ENCODE results near the gene VEPH1. TPM values are rescaled to one million over a fixed set of nuclear protein-coding genes. Genes with fewer than 3 reads are reported as not detected.

Gene VEPH1
- total RNA-seq (2014; rRNA removed), result 49.0 and 49.6 TPM in 2 replicates
- 9.2 TPM for polyA plus RNA-seq (2012)

DNA sequence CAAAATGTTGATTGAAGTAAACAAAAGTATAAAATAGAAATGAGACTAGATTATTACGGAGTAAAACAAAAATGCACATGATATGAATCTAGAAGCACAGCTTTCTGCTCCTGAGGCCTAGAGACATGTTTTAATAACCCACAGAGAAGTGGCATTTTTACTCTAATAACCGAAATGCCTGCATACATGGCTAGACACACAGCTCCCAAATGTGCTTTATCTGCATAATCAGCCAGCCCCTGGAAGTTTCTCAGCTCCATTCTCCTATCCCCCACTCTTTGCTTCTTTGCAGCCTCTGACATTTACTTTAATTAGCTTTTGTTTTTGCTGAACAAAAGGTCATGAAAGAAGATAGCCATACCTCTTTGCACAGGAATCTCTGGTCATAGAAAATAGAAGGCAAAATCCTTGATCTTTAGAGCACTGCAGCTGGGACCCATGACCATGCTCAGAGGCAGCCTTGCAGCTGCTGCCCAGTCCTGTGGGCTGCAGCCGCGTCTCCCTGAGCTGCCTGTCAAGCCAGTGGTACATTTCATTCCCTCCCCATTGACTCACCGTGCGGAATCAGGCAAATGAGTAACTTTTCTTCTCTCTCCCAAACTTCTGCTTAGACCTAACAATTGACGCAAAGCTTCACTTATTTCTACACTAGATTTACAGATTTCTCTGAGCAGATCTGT is at the start of gene VEPH1:
VEPH1 (minus strand) TSS at position 501 of the 680 bp plus-strand sequence. CDS start 8,067 bp downstream, outside the sequence.
- DNase-seq (ENCODE audit: low read depth), result peak; percentile 94

DNA sequence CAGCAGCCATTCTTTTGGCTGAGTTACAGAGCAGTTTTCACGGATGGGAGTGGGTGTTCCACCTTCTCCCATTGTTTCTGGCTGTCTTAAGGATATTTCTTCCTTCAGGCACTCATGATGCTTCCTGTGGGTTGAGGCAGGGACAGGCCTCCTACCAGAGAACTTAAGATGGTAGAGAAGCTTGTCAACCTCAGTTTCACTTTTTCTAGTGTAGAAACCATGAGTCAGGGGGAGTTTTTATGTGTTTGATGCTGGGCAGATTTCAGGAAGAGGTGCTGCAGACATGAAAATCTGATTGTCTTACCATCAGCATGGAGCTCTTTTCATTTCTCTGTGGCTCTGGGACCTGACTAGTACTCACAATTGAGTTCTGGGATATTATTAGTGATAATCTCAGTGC is 48.7 kb upstream of the VEPH1 start:
- no peak for DNase-seq (ENCODE audit: low read depth)

DNA sequence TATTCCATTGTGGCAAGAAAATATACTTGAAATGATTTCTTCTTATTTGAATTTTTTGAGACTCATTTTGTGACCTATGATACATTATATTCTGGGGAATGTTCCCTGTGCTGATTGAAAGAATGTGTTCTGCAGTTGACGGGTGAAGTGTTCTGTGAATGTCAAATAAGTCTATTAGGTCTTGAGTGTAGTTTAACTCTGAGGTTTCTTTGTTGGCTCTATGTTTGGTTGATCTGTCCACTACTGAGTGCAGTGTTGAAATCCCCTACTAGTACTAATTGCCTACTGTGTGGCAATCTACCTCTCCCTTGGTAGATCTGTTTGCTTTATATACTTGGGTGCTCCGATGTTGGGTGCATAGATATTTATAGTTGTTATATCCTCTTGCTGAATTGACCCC is 46.3 kb upstream of the VEPH1 start:
- DNase-seq (ENCODE audit: low read depth), result no peak

DNA sequence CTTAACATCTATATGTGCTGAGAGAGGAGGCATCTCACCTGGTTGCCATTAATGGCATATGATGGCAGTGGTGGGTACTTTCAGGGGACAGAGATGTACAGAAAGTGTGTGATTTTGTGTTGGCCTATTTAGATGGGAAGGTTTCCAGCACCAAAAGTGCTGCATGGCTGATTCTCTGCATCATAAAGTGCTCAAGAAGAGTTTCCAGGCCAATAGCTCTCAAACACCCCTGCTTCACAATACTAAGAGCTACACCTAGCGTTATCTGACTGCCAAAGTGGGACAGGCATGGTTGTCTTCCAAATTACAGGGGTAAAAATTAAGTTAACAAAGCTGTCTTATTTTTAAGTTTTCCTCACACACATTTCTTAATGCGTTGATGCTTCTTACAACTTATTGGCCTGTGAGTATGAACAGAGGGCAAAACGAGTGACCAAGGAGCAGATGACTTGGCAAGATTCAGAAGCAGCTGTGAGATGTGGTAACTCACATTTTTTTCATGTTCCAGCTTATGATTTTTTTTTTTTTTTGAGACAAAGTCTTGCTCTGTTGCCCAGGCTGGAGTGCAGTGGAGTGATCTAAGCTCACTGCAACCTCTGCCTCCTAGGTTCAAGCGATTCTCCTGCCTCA is 41.4 kb upstream of the VEPH1 start:
- peak; percentile 90 for DNase-seq (ENCODE audit: low read depth)

DNA sequence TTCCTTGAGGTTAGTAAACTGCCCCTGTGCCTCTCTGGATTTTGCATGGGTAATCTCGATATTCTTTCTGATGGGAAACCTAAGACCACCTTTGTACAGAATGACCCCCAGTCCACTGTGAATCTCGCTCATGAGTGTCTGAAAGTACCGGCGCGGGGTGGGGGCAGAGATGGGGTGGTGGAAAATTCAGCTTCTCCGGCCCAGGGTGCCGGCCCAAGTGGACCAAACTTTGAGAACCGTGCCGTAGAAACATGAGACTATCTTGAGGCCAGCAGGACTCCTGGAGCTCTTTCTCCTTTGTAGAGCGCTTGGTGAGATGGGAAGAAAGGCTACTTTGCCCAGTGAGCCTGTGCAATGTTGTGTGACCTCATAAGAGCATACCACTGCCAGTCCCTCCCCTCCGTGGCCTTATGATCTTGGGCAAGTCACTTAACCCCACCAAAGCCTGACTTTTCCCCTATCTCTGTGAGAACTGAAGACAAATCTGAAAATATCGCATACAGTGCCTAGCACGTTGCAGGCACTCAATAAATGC is 40.4 kb upstream of the VEPH1 start:
- peak; percentile 67 for DNase-seq (ENCODE audit: low read depth)

DNA sequence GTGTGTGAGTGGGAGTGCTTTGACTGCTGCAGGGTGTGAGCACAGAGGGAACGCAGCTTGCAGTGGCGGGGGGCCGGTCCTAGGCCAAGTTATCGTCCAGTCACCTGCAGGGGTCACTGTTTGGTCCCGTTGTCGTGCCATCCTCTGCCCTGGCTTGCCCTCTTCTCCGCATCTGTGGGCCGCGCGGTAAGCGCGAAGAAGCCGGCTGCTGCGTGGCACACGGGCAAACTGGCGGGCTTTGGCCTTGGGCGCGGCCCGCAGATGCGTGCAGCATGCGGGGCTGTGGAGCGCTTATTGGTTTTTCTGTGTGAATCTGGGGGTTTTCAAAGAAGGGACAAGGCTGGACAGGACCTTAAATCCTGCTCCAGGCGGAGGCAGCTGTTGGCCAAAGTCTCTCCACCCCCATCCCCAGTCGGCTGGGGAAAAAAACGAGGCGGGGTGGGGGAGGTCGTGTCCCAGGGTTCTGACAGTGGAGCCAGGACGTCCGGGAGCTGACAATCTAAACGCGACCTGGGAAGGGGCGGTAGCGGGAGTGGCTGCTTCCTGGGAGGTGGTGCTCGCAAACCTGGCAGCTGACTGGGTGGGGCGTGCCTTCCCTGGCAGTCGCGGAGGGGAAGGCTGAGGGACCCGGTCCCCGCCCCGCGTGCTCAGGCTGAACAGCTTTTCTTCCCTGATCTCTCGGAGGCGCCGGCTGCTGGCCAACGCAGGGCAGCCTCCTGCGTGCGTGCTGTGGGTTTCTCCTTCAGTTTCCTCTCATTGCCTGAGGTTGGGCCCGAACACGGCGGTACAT is 39.7 kb upstream of the VEPH1 start:
- DNase-seq (ENCODE audit: low read depth), result peak; percentile 86

DNA sequence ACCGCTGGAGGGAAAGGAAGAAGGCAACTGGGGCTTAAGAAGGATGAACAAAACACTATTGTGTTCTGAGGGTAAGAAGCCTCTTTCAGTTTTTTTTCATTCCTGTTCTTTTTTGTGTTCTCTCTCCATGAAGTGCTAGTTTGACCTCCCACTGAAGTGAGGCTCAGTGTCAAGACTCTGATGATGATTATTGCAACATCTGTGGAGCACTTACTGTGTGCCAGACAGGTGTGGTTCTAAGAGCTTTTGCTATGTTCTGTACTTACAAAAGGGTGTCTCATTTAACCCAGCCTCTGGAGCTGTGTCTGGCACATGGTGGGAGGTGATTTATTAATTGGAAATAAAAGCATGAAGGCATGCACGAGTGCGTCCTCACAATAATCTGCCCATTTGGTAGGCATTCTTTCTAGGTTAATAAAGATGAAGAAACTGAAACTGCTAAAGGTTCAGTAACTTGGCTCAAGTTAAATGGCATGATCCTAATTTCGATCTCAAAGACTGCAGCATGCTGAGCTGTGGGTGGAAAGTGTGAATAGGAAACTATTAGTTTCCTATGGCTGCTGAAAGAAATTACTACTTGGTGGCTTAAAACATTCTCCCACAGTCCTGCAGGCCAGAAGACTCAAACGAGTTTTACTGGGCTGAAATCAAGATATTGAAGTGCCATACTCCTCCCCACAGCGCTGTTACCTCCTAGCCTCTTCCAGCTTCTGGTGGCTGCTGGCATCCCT is 38.5 kb upstream of the VEPH1 start:
- no peak for DNase-seq (ENCODE audit: low read depth)

DNA sequence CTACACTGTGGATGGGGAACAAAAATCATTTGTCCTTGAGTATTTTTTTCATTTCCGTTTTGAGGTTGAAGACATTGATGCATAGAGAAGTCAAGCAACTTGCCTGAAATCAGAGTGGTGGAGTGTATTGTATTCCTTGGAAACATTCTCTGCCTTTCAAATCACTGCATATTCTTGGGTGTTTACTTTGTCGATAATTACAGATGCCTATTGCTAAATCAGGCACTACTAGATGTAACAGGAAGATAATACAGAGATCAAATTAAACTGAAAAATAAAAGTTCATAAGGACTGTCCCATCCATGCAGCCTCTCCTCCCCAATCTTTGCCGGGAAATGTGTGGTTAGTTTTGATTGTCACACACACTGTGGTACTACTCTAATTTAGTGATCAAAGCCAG is 37.4 kb upstream of the VEPH1 start:
- DNase-seq (ENCODE audit: low read depth), result no peak

DNA sequence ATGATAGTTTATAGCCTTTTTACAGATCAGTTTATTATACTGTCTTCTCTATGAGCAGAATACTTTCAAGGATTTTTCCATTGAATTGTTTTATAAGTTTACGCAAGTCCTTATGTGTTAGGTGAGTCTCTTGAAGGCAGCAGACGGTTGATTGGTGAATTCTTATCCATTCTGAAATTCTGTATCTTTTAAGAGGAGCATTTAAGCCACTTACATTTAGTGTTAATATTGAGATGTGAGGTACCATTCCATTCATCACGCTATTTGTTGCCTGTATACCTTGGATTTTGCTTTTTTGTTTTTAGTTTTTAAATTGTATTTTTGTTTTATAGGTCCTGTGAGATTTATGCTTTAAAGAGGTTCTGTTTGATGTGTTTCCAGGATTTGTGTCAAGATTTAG is 32.5 kb upstream of the VEPH1 start:
- no peak for DNase-seq (ENCODE audit: low read depth)

DNA sequence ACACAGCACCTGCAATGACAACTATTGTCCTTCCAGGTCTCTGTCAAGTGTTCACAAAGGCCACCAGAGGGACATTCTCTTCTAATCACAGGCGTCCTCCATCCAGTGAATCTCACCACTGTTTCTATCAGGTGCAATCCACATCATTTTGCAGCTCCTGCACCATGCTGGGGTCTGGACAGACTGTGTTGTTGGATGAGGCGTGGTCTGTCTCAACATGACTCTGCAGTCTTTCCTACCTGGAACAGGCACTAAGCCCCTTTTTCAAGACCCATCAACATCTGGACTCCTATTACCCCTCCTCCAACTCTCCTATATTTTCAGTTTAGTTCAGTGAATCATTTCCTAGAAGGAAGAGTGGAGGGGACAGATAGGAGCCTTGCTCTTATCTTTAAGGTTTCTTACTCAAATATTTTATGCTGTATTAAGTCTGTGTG is 31.5 kb upstream of the VEPH1 start:
- DNase-seq (ENCODE audit: low read depth), result no peak

DNA sequence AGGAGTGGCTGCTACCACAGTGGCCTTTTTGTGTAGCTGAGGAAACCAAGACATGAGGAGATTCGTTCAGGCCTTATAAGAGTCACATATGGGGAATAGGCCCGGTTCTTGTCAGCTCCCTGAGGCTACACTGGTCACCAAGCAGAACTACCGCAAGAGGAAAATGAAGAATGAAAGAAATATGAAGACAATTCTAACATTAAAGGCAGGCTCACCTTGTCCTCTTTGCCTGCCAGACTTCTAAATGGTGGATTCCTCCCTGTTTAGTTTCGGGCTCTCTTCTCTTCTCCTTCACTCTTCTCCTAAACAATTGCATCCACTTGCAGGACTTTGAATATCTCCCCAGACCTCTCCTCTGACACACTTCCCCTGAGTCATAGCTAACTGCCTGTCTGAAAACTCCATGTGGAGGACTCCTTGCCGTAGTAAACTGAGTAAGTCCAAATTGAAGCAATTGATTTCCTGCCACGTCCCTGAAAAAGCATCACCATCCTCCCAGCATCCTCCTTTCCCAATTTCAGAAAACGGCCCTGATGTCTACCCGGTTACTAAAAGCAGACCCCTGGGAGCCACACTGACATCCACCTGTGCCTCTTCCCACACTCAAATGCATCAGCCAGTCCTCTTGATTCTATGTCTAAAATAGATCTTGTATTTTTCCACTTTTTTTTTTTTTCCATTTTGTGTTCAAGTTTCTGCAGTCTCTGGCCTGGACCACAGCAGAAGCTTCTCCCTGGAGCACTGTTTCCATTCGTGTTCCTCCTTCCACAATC is 30.3 kb upstream of the VEPH1 start:
- DNase-seq (ENCODE audit: low read depth), result peak; percentile 85

DNA sequence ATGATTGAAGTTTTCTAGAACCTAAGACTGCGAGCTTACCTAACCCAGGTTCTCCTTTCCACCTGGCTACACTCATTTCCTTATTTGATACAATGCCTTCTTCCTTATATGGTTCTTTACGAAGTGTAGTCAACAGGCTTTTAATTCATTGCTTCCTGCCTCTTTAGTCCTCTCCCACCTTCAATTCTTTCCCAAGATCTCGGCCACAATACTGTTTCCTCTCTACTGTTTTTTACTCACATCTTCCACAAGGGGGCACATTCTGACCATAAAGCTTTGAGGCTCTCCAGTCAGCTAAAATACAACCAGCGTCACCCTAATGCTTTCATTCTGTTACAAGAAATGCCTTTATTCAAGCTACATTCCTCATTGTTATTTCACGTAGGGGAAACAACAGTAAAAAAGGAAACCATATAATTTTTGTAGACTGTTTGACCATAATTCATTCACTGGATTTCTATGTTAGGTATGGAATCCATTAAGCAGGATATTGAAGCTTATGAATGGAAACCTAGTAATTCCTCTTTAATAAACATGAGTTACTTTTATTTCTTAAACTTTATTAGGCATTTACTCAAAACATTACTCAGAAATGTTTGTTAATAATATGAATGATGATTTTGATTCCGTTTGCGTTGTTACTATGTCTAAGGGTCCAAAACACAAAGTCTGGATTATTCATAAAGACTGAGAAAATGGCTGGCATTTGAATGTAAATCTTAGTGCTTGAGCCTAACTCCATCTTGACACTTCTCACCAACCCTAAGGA is 29.5 kb upstream of the VEPH1 start:
- DNase-seq (ENCODE audit: low read depth), result peak; percentile 93

DNA sequence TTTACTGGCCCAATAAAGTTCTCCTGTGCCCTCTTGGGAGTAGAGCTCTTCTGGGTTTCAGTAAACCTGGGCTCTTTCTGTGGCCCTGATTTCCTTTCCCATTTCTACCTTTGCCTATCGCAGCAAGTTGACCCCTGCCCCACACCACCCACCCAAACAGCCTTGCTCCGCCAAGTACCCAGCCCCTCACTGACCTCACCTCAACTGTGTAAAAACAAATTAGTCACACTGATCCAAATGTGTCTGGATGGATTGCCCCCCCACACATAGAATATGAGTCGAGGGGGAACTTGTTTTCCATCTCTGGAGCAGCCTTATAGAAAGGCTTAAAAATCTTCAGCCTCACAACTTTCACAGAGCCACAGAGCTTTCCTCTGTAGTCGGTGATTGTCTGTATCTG is 28.6 kb upstream of the VEPH1 start:
- DNase-seq (ENCODE audit: low read depth), result peak; percentile 21

DNA sequence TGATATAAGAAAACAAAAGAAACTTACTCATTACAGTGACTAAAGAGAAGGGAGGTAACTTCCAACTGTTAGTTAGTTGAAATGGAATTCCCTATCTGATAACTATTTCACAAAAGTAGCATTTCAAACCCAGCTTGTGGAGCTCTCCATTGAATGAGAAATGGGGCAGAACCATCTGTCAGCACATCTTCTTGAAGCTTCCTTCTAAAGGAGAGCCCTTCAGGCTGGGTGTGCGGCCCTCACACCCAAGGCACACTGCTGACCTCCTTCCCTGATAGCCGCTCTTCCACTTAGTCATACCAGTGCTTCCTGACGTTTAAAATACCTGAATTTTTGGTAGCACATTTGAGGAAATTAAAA is 28.1 kb upstream of the VEPH1 start:
- DNase-seq (ENCODE audit: low read depth), result peak; percentile 22

DNA sequence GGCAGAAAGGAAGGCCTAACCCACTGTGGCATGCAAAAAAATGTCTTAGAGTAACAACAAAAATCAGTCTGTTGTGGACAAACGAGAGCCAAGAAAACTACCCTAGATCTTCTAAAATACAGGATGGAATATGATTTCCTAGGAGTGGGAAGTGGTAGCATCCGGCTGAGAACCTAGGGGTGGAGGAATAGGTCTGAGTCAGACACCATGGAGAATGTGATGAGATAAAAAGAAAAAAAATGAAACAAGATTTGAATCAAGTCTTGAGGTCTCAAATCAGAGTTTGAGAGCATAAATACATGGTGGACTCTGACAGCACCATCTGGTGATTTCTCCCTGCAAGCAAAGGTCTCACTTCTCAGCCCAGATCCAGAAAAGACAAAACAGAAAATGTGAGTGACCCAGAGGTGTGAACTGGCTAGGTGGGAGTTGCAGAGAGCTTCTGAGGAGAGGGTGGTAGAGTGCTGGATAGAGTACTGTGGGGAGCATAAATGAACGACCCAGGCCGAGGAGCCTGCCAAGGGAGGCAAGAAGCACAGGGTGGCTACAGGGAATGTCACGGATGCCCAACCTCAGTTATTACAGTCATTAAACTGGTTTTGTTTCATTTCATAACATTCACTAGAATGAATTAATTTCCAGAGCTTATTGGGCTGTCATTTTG is 27.6 kb upstream of the VEPH1 start:
- DNase-seq (ENCODE audit: low read depth), result peak; percentile 43

DNA sequence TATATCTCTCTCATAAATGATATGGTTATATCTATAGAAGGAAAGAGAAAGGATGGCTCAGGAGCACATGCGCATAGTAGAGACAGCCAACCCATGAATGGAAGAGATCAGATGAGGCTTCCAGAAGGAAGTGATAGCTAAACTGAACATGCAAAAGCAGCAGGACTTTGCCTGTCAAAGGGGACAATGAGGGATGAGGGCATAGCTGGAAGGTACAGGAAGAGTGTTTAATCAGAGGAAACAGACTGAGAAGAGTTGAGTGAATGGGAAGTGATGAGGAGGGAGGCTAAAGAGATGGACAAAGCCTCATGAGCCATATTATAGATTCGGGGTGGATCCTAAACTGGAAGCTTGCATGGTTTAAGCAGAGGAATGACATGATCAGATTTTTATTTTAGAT is 26.5 kb upstream of the VEPH1 start:
- no peak for DNase-seq (ENCODE audit: low read depth)

DNA sequence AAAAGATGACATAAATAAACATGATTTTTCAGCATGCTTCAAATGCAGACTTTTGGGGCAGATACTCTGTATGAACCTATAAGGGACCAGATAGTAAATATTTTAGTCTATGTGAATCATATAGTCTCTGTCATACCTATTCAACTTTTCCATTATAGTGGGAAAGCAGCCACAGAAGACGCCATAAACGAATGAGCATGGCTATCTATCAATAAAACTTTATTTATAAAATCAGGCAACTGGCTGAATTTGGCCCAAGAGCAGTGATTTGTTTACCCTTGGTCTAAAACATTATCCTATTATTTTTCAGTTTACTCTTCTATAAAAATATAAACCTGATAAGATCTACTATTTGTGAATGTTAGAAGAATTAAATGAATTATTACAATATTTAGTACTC is 25.9 kb upstream of the VEPH1 start:
- DNase-seq (ENCODE audit: low read depth), result no peak

DNA sequence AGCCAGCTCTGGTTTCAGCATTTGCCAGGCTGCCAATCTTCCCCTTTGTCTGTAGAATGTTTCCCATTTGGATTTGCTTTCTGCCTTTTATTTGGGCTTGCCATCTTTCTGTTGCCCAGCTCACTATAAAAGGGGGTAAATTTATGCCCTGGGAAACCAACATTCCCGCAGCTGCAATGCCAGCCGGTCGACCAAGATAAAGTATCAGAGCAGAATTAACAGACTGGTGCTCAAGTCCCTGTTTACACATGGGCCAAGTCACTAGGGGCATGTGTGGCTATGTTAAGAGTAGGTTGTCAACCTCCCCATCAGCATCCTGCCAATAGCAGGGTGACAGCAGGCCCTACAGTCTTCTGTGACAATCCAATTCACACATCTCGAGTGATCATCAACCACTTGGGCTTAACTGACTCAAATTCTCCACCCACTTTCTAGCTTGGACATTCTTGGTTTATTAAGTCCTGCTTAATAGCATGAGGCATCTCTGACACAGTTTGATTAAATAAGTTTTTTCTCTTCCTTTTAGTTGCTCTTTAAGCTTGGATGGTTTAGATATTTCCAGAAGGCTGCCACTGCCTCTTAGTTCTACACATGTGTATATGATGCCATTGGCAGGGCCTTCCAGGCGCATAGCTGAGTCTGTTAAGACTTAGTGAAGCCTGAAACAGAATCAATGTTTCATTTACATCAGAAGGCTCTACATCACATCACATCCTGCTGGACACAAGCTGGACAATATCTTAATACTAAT is 24.1 kb upstream of the VEPH1 start:
- DNase-seq (ENCODE audit: low read depth), result peak; percentile 48

DNA sequence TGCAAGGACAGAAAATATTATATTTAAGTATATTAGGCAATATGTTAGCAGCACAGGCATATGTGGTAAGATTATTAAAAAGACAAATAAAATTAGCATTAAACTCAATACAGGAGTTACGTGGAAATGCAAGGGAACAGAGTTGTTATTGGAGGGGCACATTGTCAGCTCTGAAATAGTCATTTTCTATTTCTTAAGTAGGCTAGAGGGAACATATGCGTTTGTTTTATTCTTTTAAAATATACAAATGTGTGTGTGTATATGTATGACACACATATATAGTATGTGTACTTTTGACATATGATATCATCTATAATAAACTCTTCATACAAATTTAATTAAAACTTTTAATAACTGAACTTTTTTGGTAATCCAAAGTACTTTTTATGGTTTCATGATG is 22.8 kb upstream of the VEPH1 start:
- no peak for DNase-seq (ENCODE audit: low read depth)
